Keratinocyte (primary cell): Measurements from ENCODE around the gene EFCAB8.

ENCODE experiments used
- CTCF ChIP-seq, 3 experiments: IDR thresholded peaks in 1 of 3; conservative IDR thresholded peaks in 1 of 3; optimal IDR thresholded peaks in 1 of 3; 2 replicates in 2 of 3; 3 replicates in 1 of 3; pipeline versions ENCODE3 to v1.5.1; 2011; ENCODE audit warnings: low read length in 3 of 3, mild to moderate bottlenecking in 3 of 3, moderate library complexity in 2 of 3, control low read depth in 1 of 3, inconsistent platforms in 1 of 3; ENCODE audit not compliant: insufficient read depth in 2 of 3; ENCODE audit errors: extremely low read depth in 1 of 3
- EZH2 ChIP-seq: IDR thresholded peaks from one replicate; pipeline ENCODE4 v1.6.1; 2012; ENCODE audit warnings: inconsistent platforms, mild to moderate bottlenecking, low read length, moderate library complexity

GRCh38 chr20:32987044-32987825, 128.5 kb downstream of the EFCAB8 start:
- TF ChIP-seq CTCF (optimal IDR thresholded peaks at IDR 0.05 in 1 of 3, IDR thresholded peaks at IDR 0.05 in 1 of 3, conservative IDR thresholded peaks at IDR 0.05 in 1 of 3; ENCODE audit: extremely low read depth in 1 of 3, insufficient read depth in 2 of 3, low read length in 3 of 3), result no peak
- TF ChIP-seq EZH2, result no peak
